ENCODE results near the gene CCDC170.

CCDC170 gene

DNA sequence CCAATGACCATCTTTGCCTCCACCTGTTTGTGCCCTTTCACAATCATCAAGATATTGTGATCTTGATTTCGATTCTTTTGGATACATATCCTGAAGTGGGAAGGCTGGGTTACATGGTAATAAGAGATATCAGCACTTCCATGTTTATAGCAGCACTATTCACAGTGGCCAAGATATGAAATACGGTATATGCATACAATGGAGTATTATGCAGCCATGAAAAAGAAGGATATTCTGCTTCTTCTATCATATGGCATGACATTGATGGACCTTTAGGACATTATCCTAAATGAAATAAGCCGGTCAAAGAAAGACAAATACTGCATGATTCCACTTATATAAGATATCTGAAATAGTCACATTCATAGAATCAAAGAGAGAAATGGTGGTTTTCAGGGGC is 144.0 kb downstream of the CCDC170 start:
- no peaks in the 10 kb centered on the region for H3K4me1 ChIP-seq (ENCODE audit: insufficient read depth, low read length)
- H3K4me3 ChIP-seq (ENCODE audit: low read length) = no peak overlapping the region
- no peaks in the 10 kb centered on the region for H3K36me3 ChIP-seq (ENCODE audit: insufficient read depth, low read length)
- H3K9me3 ChIP-seq (ENCODE audit: low read length) = no peaks in the 10 kb centered on the region
- no peaks in the 10 kb centered on the region for H3K27me3 ChIP-seq (ENCODE audit: insufficient read depth, low read length)
- H2AFZ ChIP-seq (ENCODE audit: low read depth, low read length) = no peak overlapping the region

DNA sequence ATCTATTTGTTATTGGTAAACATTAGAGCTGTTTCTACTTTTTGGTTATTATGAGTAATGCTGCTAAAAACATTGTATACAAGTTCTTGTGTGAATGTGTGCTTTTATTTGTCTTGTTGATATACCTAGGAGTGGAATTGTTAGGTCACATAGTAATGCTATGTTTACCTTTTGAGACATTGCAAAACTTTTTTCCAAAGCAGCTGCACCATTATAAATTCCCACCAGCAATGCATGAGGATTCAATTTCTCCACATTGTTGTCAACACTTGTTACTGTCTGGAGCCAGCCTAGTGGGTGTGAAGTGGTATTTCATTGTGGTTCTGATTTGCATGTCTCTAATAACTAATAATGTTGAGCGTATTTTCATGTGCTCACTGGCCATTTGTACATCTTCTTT is 145.9 kb downstream of the CCDC170 start:
- no peak overlapping the region for H2AFZ ChIP-seq (ENCODE audit: low read depth, low read length)
- H3K27me3 ChIP-seq (ENCODE audit: insufficient read depth, low read length) = no peaks in the 10 kb centered on the region
- no peaks in the 10 kb centered on the region for H3K4me1 ChIP-seq (ENCODE audit: insufficient read depth, low read length)
- H3K36me3 ChIP-seq (ENCODE audit: insufficient read depth, low read length) = no peaks in the 10 kb centered on the region
- no peak overlapping the region for H3K4me3 ChIP-seq (ENCODE audit: low read length)
- H3K9me3 ChIP-seq (ENCODE audit: low read length) = no peaks in the 10 kb centered on the region

DNA sequence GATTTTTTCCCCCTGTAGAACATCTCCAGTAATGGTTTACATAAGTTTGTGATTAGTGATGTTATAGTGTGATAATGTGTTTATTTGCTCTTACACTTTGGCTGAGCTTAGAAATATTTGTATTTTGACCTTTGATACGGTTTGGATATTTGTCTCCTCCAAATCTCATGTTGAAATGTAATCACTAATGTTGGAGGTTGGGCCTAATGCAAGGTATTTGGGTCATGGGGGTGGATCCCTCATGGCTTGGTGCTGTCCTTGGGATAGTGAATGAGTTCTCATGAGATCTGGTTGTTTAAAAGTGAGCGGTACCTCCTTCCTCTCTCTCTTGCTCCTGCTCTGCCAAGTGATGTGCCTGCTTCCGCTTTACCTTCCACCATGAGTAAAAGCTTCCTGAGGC is 147.2 kb downstream of the CCDC170 start:
- Histone ChIP-seq H3K36me3 (ENCODE audit: insufficient read depth, low read length) (no peaks in the 10 kb centered on the region), H3K4me3 (ENCODE audit: low read length) (no peak overlapping the region), H3K4me1 (ENCODE audit: insufficient read depth, low read length) (no peaks in the 10 kb centered on the region), H2AFZ (ENCODE audit: low read depth, low read length) (no peak overlapping the region), H3K9me3 (ENCODE audit: low read length) (no peaks in the 10 kb centered on the region), H3K27me3 (ENCODE audit: insufficient read depth, low read length) (no peaks in the 10 kb centered on the region)

DNA sequence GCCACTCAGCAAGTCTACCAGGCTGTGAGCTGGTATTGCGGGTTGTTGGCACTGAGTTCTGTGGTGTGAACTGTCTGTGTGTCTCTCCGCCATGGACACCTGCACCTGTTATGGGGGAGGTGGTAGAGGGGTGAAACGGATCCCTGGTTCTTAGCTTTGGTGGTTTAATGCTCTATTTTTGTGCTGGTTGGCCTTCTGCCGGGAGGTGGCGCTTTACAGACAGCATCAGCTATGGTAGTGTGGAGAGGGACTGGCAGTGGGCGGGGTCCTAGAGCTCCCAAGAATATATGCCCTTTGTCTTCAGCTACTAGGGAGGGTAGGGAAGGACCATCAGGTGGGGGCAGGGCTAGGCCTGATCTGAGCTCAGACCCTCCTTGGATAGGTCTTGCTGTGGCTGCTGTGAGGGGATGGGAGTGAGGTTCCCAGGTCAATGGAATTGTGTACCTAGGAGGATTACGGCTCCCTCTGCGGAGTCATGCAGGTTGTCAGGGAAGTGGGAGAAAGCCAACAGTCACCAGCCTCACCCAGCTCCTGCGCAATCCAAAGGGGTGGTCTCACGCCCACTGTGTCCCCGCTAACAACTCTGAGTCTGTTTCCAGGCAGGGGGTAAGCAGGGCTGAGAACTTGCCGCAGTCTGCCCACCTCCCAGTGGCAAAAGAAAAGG is 154.3 kb downstream of the CCDC170 start:
- no peak overlapping the region for H2AFZ ChIP-seq (ENCODE audit: low read depth, low read length)
- no peak overlapping the region for H3K4me3 ChIP-seq (ENCODE audit: low read length)
- no peaks in the 10 kb centered on the region for H3K4me1 ChIP-seq (ENCODE audit: insufficient read depth, low read length)
- no peaks in the 10 kb centered on the region for H3K36me3 ChIP-seq (ENCODE audit: insufficient read depth, low read length)
- no peaks in the 10 kb centered on the region for H3K9me3 ChIP-seq (ENCODE audit: low read length)
- no peaks in the 10 kb centered on the region for H3K27me3 ChIP-seq (ENCODE audit: insufficient read depth, low read length)

DNA sequence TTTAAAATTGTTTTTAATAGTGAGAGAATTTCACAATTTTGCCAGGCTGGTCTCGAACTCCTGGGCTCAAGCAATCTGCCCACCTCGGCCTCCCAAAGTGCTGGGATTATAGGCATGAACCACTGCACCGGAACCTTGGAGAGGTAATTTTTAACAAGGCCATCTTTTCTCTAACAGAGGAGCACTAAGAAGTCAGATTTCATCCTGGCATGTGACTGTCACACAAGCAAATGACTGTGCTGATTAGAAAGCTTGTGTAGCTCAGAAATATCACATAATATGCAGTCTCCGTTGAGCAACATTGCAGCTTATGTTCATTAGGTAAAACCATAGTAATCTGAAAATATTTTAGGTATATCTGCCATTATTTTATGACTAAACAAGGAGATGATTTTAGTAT is 156.0 kb downstream of the CCDC170 start:
- Histone ChIP-seq H3K9me3 (ENCODE audit: low read length) (no peaks in the 10 kb centered on the region), H3K4me3 (ENCODE audit: low read length) (no peak overlapping the region), H2AFZ (ENCODE audit: low read depth, low read length) (no peak overlapping the region), H3K4me1 (ENCODE audit: insufficient read depth, low read length) (no peaks in the 10 kb centered on the region), H3K27me3 (ENCODE audit: insufficient read depth, low read length) (no peaks in the 10 kb centered on the region), H3K36me3 (ENCODE audit: insufficient read depth, low read length) (no peaks in the 10 kb centered on the region)

DNA sequence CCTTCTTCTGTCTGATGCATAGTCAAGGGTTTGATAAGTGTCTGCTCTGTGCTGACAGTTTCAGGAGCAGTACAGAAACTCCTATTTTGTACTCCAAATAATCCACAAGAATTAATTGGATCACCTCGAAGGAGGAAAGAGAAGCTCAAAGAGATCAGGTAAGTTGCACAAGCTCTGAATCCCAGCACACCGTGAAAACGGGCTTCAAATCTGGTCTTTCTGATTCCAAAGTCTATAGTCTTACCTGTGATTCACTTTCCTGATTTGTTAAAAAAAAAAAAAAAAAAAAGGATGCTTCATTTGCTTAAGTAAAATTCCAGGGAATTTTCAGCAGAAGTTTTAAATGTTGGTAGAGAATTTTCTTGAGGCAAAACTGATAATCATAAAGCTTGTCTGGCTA is 157.8 kb downstream of the CCDC170 start:
- Histone ChIP-seq H3K4me1 (ENCODE audit: insufficient read depth, low read length) (no peaks in the 10 kb centered on the region), H3K27me3 (ENCODE audit: insufficient read depth, low read length) (no peaks in the 10 kb centered on the region), H2AFZ (ENCODE audit: low read depth, low read length) (no peak overlapping the region), H3K36me3 (ENCODE audit: insufficient read depth, low read length) (no peaks in the 10 kb centered on the region), H3K9me3 (ENCODE audit: low read length) (no peaks in the 10 kb centered on the region), H3K4me3 (ENCODE audit: low read length) (no peak overlapping the region)

DNA sequence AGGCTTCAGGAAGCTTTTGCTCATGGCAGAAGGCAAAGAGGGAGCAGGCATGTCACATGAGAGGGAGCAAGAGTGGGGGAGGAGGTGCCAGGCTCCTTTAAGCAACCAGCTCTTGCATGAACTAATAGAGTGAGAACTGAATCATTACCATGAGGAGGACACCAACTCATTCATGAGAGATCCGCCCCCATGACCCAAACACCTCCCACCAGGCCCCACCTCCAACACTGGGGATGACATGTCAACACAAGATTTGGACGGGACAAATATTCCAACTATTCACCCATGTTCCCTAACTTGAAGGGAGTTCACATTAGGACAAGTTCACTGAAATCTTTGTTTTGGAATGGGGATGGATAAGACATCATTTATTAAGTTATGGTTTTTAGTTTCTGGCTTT is 158.5 kb downstream of the CCDC170 start:
- no peaks in the 10 kb centered on the region for H3K9me3 ChIP-seq (ENCODE audit: low read length)
- no peaks in the 10 kb centered on the region for H3K4me1 ChIP-seq (ENCODE audit: insufficient read depth, low read length)
- H2AFZ ChIP-seq (ENCODE audit: low read depth, low read length) = no peak overlapping the region
- no peaks in the 10 kb centered on the region for H3K27me3 ChIP-seq (ENCODE audit: insufficient read depth, low read length)
- no peaks in the 10 kb centered on the region for H3K36me3 ChIP-seq (ENCODE audit: insufficient read depth, low read length)
- H3K4me3 ChIP-seq (ENCODE audit: low read length) = no peak overlapping the region

DNA sequence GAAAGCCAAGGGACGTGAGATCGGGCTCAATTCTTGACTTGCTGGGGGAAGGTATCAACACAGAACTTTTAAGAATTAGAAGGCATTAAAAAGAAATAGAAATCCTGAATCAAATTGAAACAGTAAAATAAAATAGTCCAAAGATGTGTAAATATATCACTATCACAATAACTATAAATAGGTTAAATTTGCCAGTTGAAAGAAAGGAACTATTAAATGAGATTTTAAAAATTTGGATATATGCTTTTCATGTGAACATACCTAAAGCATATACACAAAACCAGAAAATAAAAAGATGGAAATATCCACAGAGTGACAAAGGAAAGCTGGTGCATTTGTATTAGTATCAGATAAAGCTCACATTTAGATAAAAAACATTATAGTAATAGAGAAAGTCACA is 161.3 kb downstream of the CCDC170 start:
- H3K9me3 ChIP-seq (ENCODE audit: low read length) = no peaks in the 10 kb centered on the region

DNA sequence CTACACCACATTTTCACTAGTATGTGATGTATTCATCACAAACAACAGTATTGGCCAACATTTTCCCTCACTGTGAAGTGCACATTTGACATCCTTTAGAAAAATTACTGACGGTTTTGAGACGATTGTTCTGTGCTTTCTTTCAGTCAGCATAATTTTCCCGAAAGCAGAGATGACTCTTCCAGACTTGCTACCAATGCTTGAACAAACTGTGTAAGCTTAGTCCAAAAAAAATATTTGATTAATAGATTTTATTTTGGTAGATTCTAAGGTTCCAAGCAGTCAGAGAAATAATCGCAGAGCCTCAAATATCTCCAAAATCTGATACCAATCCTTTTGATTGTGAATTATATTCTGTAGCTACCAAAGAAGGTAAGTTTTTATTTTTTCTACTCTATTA is 162.6 kb downstream of the CCDC170 start:
- no peaks in the 10 kb centered on the region for H3K4me1 ChIP-seq (ENCODE audit: insufficient read depth, low read length)
- no peak overlapping the region for H2AFZ ChIP-seq (ENCODE audit: low read depth, low read length)
- no peaks in the 10 kb centered on the region for H3K27me3 ChIP-seq (ENCODE audit: insufficient read depth, low read length)
- H3K4me3 ChIP-seq (ENCODE audit: low read length) = no peak overlapping the region
- H3K36me3 ChIP-seq (ENCODE audit: insufficient read depth, low read length) = no peaks in the 10 kb centered on the region
- H3K9me3 ChIP-seq (ENCODE audit: low read length) = no peaks in the 10 kb centered on the region

More for the DNA sequence above, 161.3 kb downstream of the CCDC170 start:
- Histone ChIP-seq H3K27me3 (ENCODE audit: insufficient read depth, low read length) (no peaks in the 10 kb centered on the region), H3K4me1 (ENCODE audit: insufficient read depth, low read length) (no peaks in the 10 kb centered on the region), H3K36me3 (ENCODE audit: insufficient read depth, low read length) (no peaks in the 10 kb centered on the region), H3K4me3 (ENCODE audit: low read length) (no peak overlapping the region), H2AFZ (ENCODE audit: low read depth, low read length) (no peak overlapping the region)

DNA sequence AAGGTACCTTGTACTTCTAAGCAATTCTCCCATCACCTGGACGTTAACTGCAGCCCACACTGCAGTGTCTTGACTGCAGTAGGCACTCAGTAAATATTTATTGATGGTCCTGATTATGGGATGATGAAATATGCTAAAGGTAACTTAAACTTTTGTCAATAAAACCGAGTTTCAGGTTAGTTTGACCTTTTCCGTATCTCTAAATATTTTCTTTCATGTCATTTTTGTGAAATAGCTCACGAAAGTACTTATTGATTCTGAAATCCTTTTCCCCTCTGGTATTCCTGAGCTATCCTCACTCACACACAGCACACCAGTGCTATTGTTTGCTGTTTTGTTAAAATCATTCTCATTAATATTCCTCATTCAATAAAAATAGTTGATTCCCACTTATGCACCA is 164.3 kb downstream of the CCDC170 start:
- H3K36me3 ChIP-seq (ENCODE audit: insufficient read depth, low read length) = no peaks in the 10 kb centered on the region
- H3K27me3 ChIP-seq (ENCODE audit: insufficient read depth, low read length) = no peaks in the 10 kb centered on the region
- no peaks in the 10 kb centered on the region for H3K9me3 ChIP-seq (ENCODE audit: low read length)
- no peak overlapping the region for H3K4me3 ChIP-seq (ENCODE audit: low read length)
- no peak overlapping the region for H2AFZ ChIP-seq (ENCODE audit: low read depth, low read length)
- H3K4me1 ChIP-seq (ENCODE audit: insufficient read depth, low read length) = no peaks in the 10 kb centered on the region

DNA sequence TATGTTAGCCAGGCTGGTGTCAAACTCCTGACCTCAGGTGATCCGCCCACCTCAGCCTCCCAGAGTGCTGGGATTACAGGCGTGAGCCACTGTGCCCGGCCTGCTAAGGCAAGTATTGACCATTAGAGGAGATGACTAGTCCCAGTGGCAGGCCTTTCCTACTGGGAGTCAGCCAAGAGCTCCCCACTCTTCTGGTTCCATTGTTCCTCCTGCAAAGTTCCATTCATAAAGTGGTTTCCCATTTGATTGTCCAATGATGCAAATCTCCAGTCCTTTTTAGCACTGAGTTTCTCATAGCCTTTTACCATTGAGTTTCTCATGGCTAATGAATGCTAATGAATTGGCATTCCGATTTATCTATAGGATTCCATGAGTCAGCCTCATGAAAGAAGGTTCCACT is 165.4 kb downstream of the CCDC170 start:
- Histone ChIP-seq H3K9me3 (ENCODE audit: low read length) (no peaks in the 10 kb centered on the region), H3K36me3 (ENCODE audit: insufficient read depth, low read length) (no peaks in the 10 kb centered on the region), H3K4me1 (ENCODE audit: insufficient read depth, low read length) (no peaks in the 10 kb centered on the region), H3K4me3 (ENCODE audit: low read length) (no peak overlapping the region), H3K27me3 (ENCODE audit: insufficient read depth, low read length) (no peaks in the 10 kb centered on the region), H2AFZ (ENCODE audit: low read depth, low read length) (no peak overlapping the region)

DNA sequence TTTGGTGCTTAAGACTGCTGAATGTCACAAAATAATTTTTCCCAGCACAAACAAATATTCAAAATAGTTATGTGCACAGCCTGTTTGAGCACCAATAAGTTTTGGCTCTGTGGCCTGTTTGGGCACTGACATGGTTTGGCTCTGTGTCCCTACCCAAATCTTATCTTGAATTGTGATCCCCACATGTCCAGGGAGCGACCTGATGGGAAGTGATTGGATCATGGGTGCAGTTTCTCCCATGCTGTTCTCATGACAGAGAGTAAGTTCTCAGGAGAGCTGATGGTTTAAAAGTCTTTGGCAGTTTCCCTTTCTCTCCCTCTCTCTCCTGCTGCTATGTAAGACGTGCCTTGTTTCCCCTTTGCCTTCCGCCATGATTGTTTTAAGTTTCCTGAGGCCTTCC is 167.7 kb downstream of the CCDC170 start:
- Histone ChIP-seq H2AFZ (ENCODE audit: low read depth, low read length) (no peak overlapping the region), H3K9me3 (ENCODE audit: low read length) (no peaks in the 10 kb centered on the region), H3K4me3 (ENCODE audit: low read length) (no peak overlapping the region), H3K27me3 (ENCODE audit: insufficient read depth, low read length) (no peaks in the 10 kb centered on the region), H3K4me1 (ENCODE audit: insufficient read depth, low read length) (no peaks in the 10 kb centered on the region), H3K36me3 (ENCODE audit: insufficient read depth, low read length) (no peaks in the 10 kb centered on the region)

DNA sequence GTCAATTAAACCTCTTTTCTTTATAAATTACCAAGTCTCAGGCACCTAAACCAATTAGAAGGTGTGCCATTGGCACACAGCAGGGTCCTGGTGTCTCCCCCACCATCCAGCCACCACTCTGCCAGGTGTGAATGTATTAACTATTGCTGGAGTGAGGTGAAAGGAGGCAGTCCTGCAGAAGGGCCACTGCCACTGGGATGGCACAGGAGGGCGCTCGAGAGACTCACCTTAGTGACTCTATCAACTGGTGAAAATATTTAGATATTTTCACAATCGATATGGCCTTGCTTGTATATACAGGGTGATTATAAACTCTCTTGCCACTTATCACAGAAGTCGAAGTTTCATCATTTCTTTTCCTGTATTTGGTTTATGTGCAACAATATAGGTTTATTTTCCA is 168.1 kb downstream of the CCDC170 start:
- H3K27me3 ChIP-seq (ENCODE audit: insufficient read depth, low read length) = no peaks in the 10 kb centered on the region
- H3K36me3 ChIP-seq (ENCODE audit: insufficient read depth, low read length) = no peaks in the 10 kb centered on the region
- no peak overlapping the region for H2AFZ ChIP-seq (ENCODE audit: low read depth, low read length)
- H3K9me3 ChIP-seq (ENCODE audit: low read length) = no peaks in the 10 kb centered on the region
- H3K4me1 ChIP-seq (ENCODE audit: insufficient read depth, low read length) = no peaks in the 10 kb centered on the region
- no peak overlapping the region for H3K4me3 ChIP-seq (ENCODE audit: low read length)

DNA sequence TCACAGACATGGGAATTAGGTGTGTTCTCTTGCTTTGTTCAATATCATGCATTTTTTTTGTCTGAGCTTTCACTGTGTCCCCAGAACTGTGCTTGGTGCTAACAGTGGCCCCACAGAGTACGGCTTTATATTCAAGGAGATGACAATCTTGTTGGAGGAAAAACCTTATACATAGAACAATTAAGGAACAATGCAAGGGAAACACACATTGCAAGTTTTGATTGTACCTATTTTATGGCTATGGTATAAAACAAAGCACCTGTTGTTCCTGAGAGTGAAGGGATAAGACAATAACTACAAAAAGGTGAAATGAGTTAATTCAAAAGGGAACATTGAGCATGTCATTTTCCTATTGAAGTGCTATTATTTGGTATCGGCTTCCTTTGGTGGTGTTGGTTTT is 169.7 kb downstream of the CCDC170 start:
- H3K36me3 ChIP-seq (ENCODE audit: insufficient read depth, low read length) = no peaks in the 10 kb centered on the region
- H3K4me3 ChIP-seq (ENCODE audit: low read length) = no peak overlapping the region
- no peak overlapping the region for H2AFZ ChIP-seq (ENCODE audit: low read depth, low read length)
- H3K9me3 ChIP-seq (ENCODE audit: low read length) = no peaks in the 10 kb centered on the region
- peaks cover 2% of the 10 kb centered on the region for H3K27me3 ChIP-seq (ENCODE audit: insufficient read depth, low read length)
- H3K4me1 ChIP-seq (ENCODE audit: insufficient read depth, low read length) = no peaks in the 10 kb centered on the region

All from neuron (in vitro differentiated cells).